Right lobe of liver (tissue), 4 donors: ENCODE data around the gene DRD3.

Source experiments
- CTCF ChIP-seq, 4 donors: fragments of 200-600 bp in 3 of 4; fragments of 450-650 bp in 1 of 4; IDR thresholded peaks; one replicate each; pipeline versions ENCODE4 v1.5.1 to v1.8.0; 2016 to 2022; ENCODE audit warnings: antibody characterized with exemption in 4 of 4, mild to moderate bottlenecking in 2 of 4
- POLR2A ChIP-seq: fragments of 450-650 bp; IDR thresholded peaks from one replicate; pipeline ENCODE4 v1.6.1; 2017; ENCODE audit warnings: antibody characterized with exemption, mild to moderate bottlenecking
- donor health status: DM: no; HTN: no; CAD: no.
- donor health status: DM: no; HTN: no; CAD: no.
- donor health status: DM: no; HTN: yes; CAD: no.

GRCh38 chr3:114213627-114214541 lies 35.0 kb upstream of the DRD3 start:
- no peak for TF ChIP-seq CTCF (IDR thresholded peaks at IDR 0.05)
- TF ChIP-seq POLR2A: no peak
